ENCODE measurements around the gene KRT13. TPM values are rescaled to one million over a fixed set of nuclear protein-coding genes. Genes with fewer than 3 reads are reported as not detected.

KRT13 gene
- total and polyA plus RNA-seq, 2 donors (not counting 3 experiments of a cell fraction or from before 2014, with no cell fraction given): not detected

DNA sequence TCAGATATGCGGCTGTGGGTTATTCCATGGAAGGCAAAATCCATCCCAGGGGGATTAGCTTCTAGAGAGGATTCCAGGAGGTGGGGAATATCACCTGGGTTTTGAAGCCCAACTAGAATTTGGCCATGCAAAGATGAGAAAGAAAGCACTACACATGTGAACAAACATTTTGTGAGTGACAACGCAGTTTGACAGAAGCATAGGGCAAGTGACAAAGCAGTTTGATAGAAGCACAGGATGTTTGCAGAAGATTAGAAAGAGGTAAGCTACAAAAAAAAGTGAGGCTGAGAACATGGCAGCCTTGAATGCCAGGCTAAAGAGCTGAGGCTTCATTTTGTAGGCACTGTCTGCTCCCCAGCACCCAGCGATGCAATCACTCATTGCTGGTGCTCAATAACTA is 52.3 kb downstream of the KRT13 start:
- POLR2A ChIA-PET: no interaction called here
- H3K79me2 ChIP-seq (ENCODE audit: control insufficient read depth, insufficient read depth, low read length): no peaks in the 10 kb centered on the region
- peaks cover 2 to 5% of the 10 kb centered on the region in 2 experiments for H3K27me3 ChIP-seq (ENCODE audit: control insufficient read depth in 2 of 2, insufficient read depth in 2 of 2, low read length in 2 of 2)
- H3K4me2 ChIP-seq (ENCODE audit: insufficient read depth, low read length): no peak overlapping the region
- CTCF ChIA-PET: interaction anchor here (4.4 kb wide), 1 partner anchor 96 kb away, joined by 22 read pairs; no protein-coding TSS in a partner anchor
- DNase-seq (ENCODE audit: low read depth, low spot score) (no peak), FAIRE-seq (no peak)
- H3K9me3 ChIP-seq (replicated peaks; ENCODE audit: control insufficient read depth, insufficient read depth, low read length): no peaks in the 10 kb centered on the region
- H3K36me3 ChIP-seq (ENCODE audit: control insufficient read depth in 2 of 2, extremely low read depth in 1 of 2, insufficient read depth in 2 of 2, low read length in 2 of 2): no peaks in the 10 kb centered on the region
- no peaks in the 10 kb centered on the region for H4K20me1 ChIP-seq (replicated peaks; ENCODE audit: control insufficient read depth, extremely low read depth, insufficient read depth, low read length)
- no peak overlapping the region for H3K4me3 ChIP-seq (replicated peaks in 1 of 3; ENCODE audit: insufficient read depth in 1 of 3, low read depth in 1 of 3, low read length in 3 of 3)
- no peaks in the 10 kb centered on the region for H3K9me1 ChIP-seq (replicated peaks; ENCODE audit: control insufficient read depth, extremely low read depth, insufficient read depth, low read length)
- TF ChIP-seq GATA2 (IDR thresholded peaks at IDR 0.05; ENCODE audit: insufficient read depth, insufficient read length, low read depth, low read length) (no peak), POLR2A (IDR thresholded peaks at IDR 0.05; ENCODE audit: low read depth, low read length) (no peak), JUN (IDR thresholded peaks at IDR 0.05; ENCODE audit: borderline replicate concordance, insufficient read depth, insufficient read length, low read depth) (no peak), EZH2 (IDR thresholded peaks at IDR 0.05; ENCODE audit: borderline replicate concordance, low read depth, low read length, severe bottlenecking) (no peak), FOS (IDR thresholded peaks at IDR 0.05; ENCODE audit: borderline replicate concordance, insufficient read depth, low read length) (no peak), POLR2AphosphoS5 (IDR thresholded peaks at IDR 0.05; ENCODE audit: insufficient read depth, low read depth, low read length) (no peak), MYC (IDR thresholded peaks at IDR 0.05; ENCODE audit: low read depth, low read length) (no peak)
- TF ChIP-seq, protein P1, sequence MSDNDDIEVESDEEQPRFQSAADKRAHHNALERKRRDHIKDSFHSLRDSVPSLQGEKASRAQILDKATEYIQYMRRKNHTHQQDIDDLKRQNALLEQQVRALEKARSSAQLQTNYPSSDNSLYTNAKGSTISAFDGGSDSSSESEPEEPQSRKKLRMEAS (IDR thresholded peaks at IDR 0.05; ENCODE audit: insufficient read depth, insufficient read length): no peak
- TF ChIP-seq, protein P2, sequence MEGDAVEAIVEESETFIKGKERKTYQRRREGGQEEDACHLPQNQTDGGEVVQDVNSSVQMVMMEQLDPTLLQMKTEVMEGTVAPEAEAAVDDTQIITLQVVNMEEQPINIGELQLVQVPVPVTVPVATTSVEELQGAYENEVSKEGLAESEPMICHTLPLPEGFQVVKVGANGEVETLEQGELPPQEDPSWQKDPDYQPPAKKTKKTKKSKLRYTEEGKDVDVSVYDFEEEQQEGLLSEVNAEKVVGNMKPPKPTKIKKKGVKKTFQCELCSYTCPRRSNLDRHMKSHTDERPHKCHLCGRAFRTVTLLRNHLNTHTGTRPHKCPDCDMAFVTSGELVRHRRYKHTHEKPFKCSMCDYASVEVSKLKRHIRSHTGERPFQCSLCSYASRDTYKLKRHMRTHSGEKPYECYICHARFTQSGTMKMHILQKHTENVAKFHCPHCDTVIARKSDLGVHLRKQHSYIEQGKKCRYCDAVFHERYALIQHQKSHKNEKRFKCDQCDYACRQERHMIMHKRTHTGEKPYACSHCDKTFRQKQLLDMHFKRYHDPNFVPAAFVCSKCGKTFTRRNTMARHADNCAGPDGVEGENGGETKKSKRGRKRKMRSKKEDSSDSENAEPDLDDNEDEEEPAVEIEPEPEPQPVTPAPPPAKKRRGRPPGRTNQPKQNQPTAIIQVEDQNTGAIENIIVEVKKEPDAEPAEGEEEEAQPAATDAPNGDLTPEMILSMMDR (IDR thresholded peaks at IDR 0.05; ENCODE audit: extremely low read depth in 1 of 2, insufficient read depth in 1 of 2, low read depth in 1 of 2, low read length in 2 of 2): no peak
- H3K27ac ChIP-seq (ENCODE audit: insufficient read depth, low read depth, low read length): no peak overlapping the region
- dilution Hi-C loops (cut with MboI; ENCODE audit: extremely low pct_ligation_motif_present, low sequenced_read_pairs): no loop called here
- no peak overlapping the region for H2AFZ ChIP-seq (ENCODE audit: low read depth, low read length)
- no peak overlapping the region for H3K9ac ChIP-seq (replicated peaks; ENCODE audit: extremely low read depth, insufficient read depth, low read length)
- BruUV-seq (replicated peaks): no TSS peak
- intact Hi-C loops (cut with micrococcal nuclease): no loop called here
- no peaks in the 10 kb centered on the region for H3K4me1 ChIP-seq (ENCODE audit: control insufficient read depth, extremely low read depth, insufficient read depth, low read length)
